Measurements from ENCODE around the gene AK8. TPM values are rescaled to one million over a fixed set of nuclear protein-coding genes. Genes with fewer than 3 reads are reported as not detected.
A peak's percentile ranks its signal among the peaks of the same experiment; 100 is the strongest.

Gene AK8
- total and polyA plus RNA-seq, 2 experiments from 2014 or later = 0.14 to 0.78 TPM

DNA sequence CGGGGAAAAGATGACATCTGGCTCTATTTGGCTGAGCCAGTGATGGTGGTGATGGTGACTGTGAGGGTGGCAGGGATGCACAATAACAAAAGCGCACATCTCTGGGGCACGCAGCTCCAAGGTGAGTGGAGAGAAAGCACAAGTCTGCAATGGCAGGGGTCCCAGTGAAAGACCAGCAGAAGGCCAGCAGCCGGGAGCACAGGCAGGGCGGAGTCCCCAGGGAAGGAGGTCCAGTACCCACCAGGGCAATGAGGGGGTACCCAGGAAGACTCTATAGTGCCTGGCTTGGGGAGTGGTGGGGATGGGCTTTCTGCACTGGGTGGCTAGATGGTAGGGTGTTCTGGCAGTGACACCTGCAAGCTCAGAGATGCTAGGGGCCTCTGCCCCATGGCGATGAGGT lies 69.4 kb downstream of the AK8 start (continued):
- TF ChIP-seq, protein P1, sequence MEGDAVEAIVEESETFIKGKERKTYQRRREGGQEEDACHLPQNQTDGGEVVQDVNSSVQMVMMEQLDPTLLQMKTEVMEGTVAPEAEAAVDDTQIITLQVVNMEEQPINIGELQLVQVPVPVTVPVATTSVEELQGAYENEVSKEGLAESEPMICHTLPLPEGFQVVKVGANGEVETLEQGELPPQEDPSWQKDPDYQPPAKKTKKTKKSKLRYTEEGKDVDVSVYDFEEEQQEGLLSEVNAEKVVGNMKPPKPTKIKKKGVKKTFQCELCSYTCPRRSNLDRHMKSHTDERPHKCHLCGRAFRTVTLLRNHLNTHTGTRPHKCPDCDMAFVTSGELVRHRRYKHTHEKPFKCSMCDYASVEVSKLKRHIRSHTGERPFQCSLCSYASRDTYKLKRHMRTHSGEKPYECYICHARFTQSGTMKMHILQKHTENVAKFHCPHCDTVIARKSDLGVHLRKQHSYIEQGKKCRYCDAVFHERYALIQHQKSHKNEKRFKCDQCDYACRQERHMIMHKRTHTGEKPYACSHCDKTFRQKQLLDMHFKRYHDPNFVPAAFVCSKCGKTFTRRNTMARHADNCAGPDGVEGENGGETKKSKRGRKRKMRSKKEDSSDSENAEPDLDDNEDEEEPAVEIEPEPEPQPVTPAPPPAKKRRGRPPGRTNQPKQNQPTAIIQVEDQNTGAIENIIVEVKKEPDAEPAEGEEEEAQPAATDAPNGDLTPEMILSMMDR (conservative IDR thresholded peaks at IDR 0.05; ENCODE audit: low read depth in 2 of 2) = no peak

- no peak overlapping the region for H3K4me3 Mint-ChIP-seq
Observed at GRCh38 chr9:132806723-132807421, 71.2 kb downstream of the AK8 start.

DNA sequence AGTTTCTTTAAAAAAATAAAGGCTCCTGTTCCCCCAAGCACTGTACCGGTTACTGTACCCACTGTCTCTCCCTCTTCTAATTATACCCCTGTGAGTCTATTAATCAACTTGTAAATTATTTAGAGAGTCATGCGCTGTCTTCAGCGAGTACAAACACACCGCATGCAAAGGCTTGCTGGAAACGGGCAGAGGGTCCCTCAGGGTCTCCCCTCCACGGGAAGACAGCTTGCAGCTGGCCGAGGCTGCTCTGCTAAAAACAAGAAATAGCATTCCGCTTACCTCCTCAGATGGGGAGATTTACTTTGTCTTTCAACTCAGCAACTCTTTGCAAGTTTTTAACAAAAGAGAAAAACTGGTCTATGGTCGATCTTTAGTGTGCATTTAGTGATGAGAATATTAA lies 71.8 kb downstream of the AK8 start:
- Histone ChIP-seq H3K27me3 (ENCODE audit: insufficient read depth) (no peaks in the 10 kb centered on the region), H3K4me2 (peak overlapping the region; percentile 3), H3F3A (replicated peaks; ENCODE audit: low read depth) (no peaks in the 10 kb centered on the region), H3K4me1 (ENCODE audit: insufficient read depth) (peaks cover 23% of the 10 kb centered on the region), H3K79me2 (replicated peaks; ENCODE audit: insufficient read depth) (no peaks in the 10 kb centered on the region), H3K4me3 (no peak overlapping the region), H2AFZ (no peak overlapping the region), H3K9me2 (ENCODE audit: insufficient read depth) (no peaks in the 10 kb centered on the region), H4K20me1 (replicated peaks; ENCODE audit: insufficient read depth) (no peaks in the 10 kb centered on the region), H3K36me3 (ENCODE audit: insufficient read depth) (no peaks in the 10 kb centered on the region), H3K27ac (ENCODE audit: low read depth) (peak overlapping the region; percentile 21; the same call in 1 of the 2 replicates)
- H3K27ac Mint-ChIP-seq = no peak overlapping the region
- no peak for DNase-seq (ENCODE audit: low spot score)
- peaks cover 23% of the 10 kb centered on the region for H3K27me3 Mint-ChIP-seq (ENCODE audit: insufficient read depth, low read depth, poor library complexity)
- H3K9me3 Mint-ChIP-seq = no peaks in the 10 kb centered on the region; the same call in 2 of the 3 replicates
- H3K36me3 Mint-ChIP-seq (ENCODE audit: low read depth) = no peaks in the 10 kb centered on the region
- H3K4me1 Mint-ChIP-seq = peaks cover 34% of the 10 kb centered on the region
- no peak overlapping the region for H3K4me3 Mint-ChIP-seq
- no peak for ATAC-seq
- TF ChIP-seq EZH2 (IDR thresholded peaks at IDR 0.05; ENCODE audit: low read depth, unreplicated experiment) = no peak
- no peak for TF ChIP-seq CREB1 (CRISPR knock-in tag; IDR thresholded peaks at IDR 0.05; ENCODE audit: low read depth)
- TF ChIP-seq JUNB (IDR thresholded peaks at IDR 0.05; ENCODE audit: unreplicated experiment) = no peak
- no peak for TF ChIP-seq EZH2phosphoT487 (IDR thresholded peaks at IDR 0.05; ENCODE audit: unreplicated experiment)
- TF ChIP-seq ZNF114 (CRISPR knock-in tag; IDR thresholded peaks at IDR 0.05) = no peak
- TF ChIP-seq, protein P1 (conservative IDR thresholded peaks at IDR 0.05; ENCODE audit: low read depth in 2 of 2) = no peak
- TF ChIP-seq NANOG (IDR thresholded peaks at IDR 0.05; ENCODE audit: borderline replicate concordance) = no peak
- TF ChIP-seq ZNF331 (CRISPR knock-in tag; IDR thresholded peaks at IDR 0.05; ENCODE audit: low read depth) = no peak

More at GRCh38 chr9:132806723-132807421, 71.2 kb downstream of the AK8 start:
- H4K20me1 ChIP-seq (replicated peaks; ENCODE audit: insufficient read depth) = no peaks in the 10 kb centered on the region
- H3K27me3 ChIP-seq (ENCODE audit: insufficient read depth) = no peaks in the 10 kb centered on the region
- no peaks in the 10 kb centered on the region for H3K9me2 ChIP-seq (ENCODE audit: insufficient read depth)
- no peaks in the 10 kb centered on the region for H3K36me3 ChIP-seq (ENCODE audit: insufficient read depth)
- peaks cover 34% of the 10 kb centered on the region for H3K4me1 Mint-ChIP-seq
- H3K4me1 ChIP-seq (ENCODE audit: insufficient read depth) = peaks cover 23% of the 10 kb centered on the region
- no peaks in the 10 kb centered on the region for H3F3A ChIP-seq (replicated peaks; ENCODE audit: low read depth)
- H3K9me3 Mint-ChIP-seq = no peaks in the 10 kb centered on the region; the same call in 2 of the 3 replicates
- H3K27ac ChIP-seq (ENCODE audit: low read depth) = peak overlapping the region; percentile 21; the same call in 1 of the 2 replicates
- peak; percentile 84 for ATAC-seq
- peaks cover 23% of the 10 kb centered on the region for H3K27me3 Mint-ChIP-seq (ENCODE audit: insufficient read depth, low read depth, poor library complexity)
- no peak overlapping the region for H3K27ac Mint-ChIP-seq
- no peak for TF ChIP-seq ETS1 (IDR thresholded peaks at IDR 0.05)
- TF ChIP-seq ZNF331 (CRISPR knock-in tag; IDR thresholded peaks at IDR 0.05; ENCODE audit: low read depth) = no peak
- 0 out of 2 replicates have a peak, but pooled peaks have one; percentile 20 for TF ChIP-seq NANOG (IDR thresholded peaks at IDR 0.05; ENCODE audit: borderline replicate concordance)
- no peak overlapping the region for H3K4me3 ChIP-seq
- no peaks in the 10 kb centered on the region for H3K79me2 ChIP-seq (replicated peaks; ENCODE audit: insufficient read depth)
- H3K36me3 Mint-ChIP-seq (ENCODE audit: low read depth) = no peaks in the 10 kb centered on the region
- DNase-seq (ENCODE audit: low spot score) = peak; percentile 92
- peak overlapping the region; percentile 30; the same call in 1 of the 2 replicates for H3K4me2 ChIP-seq
- H2AFZ ChIP-seq = no peak overlapping the region

All from GM23338 (cell line).